GM18498 (cell line): ENCODE results near the gene PTTG1IP.

Experiments
- ATAC-seq: cut with Tn5 transposase; IDR thresholded peaks from one replicate; pipeline ENCODE4 v1.9.1; 2021; ENCODE audit warnings: mild to moderate bottlenecking, moderate library complexity; ENCODE audit not compliant: unreplicated experiment

PTTG1IP gene

DNA sequence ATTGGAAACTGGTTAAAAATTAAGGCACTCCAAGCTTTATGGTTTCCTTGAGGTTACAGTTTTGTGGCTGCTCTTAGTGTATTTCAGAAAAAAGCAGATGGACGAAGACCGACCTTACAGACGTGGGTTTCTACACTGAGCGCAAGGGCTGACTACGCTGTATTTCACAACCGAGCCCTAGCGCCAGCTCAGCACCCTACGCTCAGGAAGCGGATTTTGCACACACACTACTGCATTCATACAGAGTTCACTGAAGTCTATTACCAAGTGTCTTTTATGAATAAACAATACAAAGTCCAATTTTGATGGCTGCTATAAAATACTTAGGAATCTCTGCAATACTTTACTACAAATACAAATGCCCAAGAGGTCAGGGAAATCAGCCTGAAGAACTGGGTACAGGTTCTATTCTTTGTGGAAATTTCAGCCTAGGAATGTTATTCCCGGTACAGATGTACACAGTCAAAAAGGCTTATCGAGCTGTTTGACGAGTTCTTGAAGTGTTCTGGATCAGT is 23.8 kb downstream of the PTTG1IP start:
- ATAC-seq, result no peak

DNA sequence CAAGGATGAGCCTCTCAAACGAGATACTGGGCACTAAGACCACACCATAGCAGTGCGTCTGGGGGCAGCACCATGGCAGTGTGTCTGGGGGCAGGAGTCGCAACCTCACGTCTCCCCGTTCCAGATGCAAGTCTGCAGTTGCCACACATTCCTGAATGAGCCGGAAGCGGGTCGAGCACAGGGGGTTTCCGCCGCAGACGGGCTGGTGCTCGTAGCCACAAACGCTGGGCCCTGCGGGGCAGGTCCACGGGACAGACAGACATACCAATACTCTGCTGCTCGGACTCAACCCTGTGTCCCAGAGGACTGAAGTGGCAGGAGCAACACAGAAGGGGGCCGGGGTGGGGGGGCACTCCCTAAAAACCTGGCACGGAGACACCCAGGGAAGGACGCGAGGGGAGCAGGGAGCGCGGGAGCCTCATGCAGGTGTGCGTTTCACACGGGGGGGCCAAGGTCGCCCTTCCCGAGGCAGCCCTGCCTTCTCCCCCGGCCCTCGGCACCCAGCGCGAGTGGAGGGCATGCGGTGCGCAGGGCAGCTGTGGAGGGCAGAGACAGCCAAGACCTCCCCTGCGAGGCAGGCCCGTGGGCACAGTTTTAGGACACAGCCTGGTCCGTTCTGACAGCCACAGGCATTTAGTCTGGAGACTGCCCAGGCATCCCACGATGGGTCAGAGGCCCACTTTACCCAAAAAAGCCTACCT is 24.5 kb downstream of the PTTG1IP start:
- no peak for ATAC-seq

DNA sequence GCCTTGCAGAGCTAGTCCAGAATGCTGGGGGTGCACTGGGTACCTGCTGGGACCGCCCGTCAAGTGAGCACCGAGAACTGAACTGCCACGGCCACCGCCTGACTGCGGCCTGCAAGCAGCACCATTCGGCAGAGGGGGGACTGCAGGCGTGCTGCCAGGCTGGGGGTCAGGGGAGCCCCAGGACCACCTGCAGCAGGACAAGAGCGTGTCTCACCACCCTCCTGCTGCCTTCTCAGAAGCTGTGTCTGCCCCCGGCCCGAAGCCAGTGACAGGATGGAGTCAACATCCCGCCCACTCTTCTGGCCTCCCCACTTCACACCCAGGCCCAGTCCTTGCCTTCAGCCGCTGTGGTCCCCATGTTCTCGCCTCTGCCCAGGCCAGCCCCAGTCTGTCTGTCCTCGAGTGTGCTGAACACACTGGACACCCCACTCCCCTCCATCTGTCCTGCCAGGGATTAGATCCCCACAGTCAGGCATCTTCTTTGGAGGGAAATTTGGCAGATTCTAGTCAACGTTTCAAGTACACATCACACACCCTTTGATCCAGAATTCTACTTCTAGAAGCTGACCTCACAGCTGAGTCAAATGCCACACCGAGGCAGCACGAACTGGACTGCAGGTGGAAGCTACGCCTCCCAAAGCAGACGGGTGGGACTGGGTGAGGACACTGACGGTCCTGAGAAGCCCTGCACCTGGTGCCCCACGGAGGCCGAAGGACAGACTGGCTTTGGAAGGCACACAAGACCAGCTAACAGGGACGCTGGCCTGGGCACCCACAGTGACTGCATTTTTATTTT is 26.0 kb downstream of the PTTG1IP start:
- no peak for ATAC-seq

DNA sequence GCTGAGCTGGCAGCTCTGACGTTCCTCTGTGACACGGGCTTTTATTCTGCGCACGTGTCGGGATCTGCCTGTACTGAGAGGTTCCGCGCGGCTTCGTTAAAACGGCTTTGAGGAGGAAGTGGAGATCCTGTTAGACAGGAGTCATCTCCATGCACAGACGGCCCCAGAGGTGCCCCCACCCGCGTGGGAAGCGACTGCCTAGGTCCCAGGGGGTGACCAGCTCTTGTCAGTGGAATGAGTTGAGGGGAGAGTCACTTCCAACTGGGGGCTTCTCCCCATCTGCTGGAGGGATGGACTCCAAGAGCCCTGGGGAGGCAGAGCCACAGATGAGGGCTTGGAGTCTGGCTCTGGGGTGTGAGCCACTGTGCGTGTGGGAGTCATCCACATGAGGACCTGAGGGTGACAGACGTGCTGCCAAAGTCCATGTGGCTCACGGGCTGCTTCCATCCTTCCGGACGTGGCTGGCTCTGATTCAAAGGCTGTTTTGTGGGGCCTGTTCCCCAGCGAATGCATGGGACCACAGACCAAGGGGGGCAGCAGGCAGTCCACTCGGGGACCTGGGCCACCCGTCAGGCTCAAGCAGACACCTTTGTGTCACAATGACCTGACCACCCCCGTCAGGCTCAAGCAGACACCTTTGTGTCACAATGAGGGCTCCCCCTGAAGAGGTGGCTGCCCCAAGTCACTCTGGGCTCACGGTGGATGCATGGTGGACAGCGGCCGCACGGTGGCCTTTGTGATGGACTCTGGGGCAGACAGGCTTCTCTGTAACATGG is 26.8 kb downstream of the PTTG1IP start:
- no peak for ATAC-seq

DNA sequence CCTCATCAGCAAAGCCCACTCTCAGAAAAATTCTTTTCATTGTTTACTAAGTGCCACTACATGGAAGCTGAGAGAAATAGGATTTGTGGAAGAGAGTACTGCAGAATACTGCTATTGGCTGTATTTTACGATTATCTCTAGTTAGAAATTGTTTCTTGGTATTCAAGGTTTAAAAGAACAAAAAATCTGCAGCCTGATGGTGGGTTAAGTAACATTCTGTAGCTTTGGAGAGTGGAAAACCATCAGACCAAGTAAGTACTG is 27.3 kb downstream of the PTTG1IP start:
- ATAC-seq, result no peak

DNA sequence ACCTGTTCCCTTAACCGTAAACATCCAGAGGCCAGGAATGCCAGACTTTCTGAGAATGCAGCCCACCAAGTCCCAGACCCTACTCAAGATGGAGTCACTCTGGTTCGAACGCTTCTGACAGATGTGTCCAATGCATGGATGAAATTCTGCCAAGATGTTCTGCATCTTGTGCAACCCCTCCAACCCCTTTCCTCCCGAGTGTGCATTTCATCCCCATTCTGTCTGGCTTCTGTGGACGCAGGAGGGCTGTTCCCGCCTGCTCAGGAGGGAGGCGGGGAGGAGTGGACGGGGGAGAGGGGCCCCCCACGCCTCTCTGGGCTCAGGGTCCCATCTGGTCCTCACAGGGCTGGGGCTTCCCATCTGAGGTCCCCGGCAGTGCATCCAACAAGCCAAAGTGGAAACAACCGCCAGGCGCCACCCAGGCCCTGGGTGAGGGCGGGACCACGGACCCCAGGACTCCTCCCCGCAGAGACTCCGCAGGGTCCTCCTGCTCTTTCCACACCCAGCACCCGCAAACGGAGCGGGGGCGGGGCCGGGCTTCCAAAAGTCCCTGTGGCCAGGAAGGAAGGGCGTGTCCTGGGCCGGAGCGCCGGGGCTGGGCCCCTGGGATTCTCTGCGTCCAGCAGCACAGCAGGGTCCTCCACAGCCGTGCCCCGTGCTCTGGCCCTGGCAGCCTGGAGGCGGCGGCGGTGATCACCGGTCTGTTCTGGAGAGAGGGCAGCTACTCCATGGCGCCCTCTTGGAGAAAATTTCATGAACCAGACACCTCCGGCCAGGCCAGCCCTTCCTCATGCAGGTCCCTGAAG is 27.9 kb downstream of the PTTG1IP start:
- ATAC-seq, result peak; percentile 54

DNA sequence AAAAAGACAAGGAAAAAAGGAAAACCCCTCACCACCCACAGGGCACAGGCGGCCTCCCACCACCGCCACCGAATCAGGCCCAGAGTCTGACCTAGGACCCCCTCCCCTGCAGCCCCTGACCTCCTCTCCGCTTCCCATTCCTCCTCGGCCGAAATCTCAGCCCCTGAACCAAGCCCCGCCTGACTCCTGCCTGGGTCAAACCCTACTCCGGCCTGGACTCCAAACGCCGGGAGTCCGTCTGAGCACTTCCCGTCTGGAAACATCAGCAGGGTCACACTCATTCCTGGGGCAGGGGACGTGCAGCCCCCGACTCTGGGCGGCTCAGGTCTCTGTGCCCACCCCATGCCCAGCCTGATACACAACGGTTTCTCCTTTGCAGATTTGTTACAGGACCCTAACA is 29.2 kb downstream of the PTTG1IP start:
- ATAC-seq, result no peak

DNA sequence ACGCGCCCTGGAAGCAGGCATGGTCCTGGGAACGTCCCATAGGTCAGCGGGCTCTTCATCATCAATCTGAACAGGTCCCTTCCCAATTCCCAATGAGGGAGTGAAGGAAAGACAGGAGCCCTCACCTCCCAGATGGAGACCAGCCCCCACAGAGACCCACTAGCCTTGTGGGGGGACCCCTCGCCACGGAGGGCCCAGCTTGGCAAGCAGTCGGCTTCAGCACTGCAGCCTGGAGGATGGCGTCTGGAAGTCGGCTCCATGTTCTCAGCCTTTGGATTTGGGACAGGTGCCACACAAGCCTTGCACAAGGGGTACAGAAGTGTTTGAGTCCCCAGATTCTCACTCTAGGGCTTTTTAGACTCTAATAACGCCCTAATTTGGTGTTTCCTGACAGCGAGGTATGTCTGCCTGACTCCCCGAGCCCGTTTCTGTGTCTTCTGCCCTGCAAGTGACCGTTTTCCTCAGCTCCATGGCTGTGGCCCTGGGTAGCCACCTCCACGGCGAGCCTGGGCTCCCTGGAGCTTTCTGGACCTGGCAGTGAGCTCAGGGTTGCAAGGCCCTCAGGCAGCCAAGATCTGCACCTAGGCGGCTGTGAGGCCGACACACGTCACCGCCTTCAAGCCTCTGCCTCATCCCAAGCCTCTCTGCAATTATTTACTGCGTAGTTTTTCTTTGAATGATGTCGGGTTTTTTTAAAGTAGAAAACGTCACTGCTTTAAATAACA is 30.6 kb downstream of the PTTG1IP start:
- no peak for ATAC-seq

DNA sequence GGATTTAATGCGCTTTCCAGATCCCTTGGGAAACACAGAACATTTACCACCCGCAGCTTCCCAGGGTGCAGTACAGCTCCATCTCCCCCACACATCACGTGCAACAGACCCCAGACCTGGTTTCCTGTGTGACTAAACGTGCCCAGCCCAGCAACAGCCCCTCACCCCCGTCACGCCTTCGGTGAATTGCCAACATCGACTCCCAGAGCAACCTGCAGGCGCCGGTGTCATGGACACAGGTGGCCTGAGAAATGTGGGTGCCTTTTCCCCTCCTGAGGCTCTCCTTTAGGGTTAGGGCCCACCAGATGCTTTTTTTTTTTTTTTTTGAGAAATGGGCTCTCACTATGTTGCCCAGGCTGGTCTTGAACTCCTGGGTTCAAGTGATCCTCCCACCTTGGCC is 31.4 kb downstream of the PTTG1IP start:
- no peak for ATAC-seq

DNA sequence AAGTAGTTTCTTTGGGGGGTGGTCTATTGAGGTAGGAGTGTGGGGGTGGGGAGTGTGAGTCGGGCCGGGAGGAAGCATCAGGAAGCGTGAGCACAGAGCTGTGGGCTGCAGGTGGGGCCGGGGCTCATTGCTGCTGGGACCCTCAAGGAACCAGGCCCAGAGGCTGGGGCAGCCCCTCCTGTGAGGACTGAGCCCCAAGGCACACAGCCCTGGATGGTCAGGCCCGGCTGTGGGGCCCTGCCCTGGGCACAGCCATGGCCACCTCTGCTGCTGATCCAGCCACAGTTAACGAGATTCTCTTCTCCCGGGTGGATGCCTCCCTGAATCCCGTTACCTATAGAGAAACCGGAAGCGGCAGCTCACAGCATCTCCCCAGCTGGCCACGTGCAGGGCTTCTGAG is 32.7 kb downstream of the PTTG1IP start:
- ATAC-seq, result no peak

DNA sequence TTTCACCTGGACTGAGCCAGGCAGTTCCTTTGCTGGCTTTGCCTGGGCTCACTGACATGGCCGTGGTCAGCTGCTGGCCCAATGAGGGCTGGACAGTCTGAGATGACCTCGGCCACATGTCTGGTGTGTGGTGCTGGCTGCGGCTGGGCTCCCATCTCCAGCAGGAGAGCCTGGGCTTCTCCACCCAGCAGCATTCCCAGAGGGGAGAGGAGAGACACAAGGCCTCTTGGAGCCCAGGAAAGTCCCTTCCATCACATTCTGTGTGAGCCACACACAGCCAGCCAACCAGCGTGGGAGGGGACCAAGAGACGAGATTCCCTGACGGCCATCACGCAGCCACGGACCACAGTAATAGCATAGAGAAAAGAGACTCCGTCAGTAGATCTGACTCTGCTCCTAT is 34.5 kb downstream of the PTTG1IP start:
- ATAC-seq, result no peak

DNA sequence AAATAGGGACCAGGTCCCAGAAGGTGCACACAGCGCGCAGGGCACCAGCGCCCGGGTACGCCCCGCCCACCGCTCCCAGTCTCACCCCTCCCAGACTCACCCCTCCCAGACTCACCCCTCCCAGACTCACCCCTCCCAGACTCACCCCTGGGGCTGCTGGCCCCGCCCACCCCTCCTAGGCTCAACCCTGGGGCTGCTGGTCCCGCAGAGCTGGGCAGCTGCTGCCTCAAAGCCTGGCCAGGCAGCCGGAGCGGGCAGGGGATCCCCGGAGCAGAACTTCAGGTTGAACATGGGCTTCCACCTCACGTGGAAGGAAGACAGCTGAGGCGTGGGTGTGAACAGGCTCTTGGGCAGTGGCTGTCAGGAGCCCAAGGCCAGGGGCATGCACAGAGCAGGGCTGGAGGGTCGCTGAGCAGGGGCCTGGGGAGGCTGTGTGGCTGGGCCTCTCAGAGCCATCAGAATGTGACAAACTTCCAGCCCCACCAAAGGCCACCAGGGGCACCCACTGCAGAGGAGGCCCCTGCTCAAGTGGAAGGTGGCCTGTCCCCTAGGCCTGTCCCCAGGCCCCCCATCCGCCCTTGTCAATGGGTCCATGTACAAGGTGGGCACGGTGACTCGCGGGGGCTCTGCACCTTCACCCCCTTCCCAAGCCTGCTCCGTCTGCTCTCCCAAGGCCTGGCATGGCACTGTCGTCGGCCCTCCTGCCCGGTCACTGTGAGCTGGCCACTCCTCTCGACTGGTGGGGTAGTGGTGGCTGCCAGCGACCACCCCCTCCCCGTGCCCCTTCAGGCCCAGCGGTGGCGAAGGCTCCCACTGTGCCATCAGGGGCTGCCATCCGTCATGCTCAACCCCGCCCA is 35.2 kb downstream of the PTTG1IP start:
- no peak for ATAC-seq

DNA sequence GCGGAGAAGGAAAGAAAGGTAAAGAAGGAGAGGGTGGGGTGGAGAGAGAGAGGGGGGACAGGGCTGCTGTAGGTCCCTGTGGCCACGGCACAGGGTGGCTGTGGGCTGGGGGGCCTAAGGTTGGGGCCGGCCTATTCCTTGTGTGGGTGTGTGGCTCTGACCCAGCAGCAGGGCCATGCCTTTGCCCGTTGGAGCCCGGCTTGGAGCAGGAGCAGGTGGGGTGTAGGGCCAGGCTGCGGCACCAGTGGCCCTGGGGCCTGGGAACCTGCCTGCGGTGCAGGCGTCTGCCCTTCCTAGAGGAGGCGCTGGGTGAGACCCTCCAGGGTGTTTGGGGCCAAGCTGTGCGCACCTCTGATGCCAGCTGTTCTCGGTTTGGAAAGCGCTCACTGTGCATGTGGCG is 36.0 kb downstream of the PTTG1IP start:
- ATAC-seq, result no peak

DNA sequence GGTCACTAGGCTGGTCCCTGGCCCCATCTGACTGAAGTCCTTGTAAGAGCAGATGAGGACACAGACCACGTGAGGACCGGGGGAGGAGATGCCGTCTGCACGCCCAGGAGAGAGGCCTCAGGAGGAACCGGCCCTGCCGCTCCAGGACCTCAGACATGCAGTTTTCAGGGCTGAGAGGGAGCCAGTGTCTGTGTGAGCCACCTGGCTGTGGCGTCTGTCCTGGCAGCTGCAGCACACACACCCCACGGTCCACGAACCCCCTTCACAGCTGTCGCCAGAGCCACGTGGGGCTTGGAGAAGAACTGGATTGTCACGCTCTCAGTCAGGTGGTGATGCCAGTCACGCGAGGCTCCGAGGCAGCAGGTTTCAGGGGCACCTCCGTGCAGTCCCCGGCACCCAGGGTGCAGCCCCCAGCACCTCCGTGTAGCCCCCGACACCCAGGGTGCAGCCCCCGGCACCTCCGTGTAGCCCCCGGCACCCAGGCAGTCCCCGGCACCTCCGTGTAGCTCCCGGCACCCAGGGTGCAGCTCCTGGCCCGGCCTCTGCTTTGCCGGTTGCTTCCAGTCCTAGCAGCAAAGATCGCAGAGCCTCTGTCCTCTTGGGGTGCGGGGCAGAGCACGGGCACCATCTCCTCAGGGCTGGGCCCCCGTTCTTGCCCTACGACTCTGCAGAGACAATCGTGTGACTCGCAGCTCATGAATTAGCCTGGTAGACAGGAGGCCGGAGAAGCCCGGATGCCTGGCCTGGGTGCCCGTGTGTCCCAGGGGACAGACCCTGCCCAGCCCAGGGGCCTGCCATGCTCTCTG is 36.6 kb downstream of the PTTG1IP start:
- ATAC-seq, result no peak

DNA sequence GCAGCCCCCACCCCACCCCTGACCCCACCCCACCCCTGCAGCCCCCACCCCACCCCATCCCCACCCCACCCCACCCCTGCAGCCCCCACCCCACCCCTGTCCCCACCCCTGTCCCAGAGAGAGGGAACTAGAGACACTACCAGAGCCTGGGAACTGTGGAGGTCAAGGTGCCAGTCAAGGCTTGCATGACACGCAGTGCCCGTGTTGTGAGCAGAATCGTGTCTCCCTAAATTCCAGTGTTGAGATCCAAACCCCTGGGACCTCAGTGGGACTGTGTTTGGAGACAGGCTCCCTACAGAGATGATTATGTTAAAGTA is 37.2 kb downstream of the PTTG1IP start:
- no peak for ATAC-seq

DNA sequence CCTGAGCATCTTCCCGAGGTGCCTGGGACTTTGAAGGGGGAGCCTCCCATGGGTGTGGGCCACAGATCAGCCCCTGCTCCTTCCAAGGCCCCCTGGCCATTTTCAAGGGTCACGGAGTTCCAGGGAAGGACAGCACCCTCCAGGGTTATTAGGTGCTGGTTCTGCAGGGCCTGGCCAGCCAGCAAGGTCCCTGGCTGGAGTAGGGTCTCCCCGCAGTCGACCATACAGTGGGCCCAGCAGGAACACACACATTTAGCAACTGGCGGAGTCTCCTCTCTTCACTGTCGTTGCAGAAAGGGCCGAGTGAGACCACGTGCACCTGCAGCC is 37.9 kb downstream of the PTTG1IP start:
- no peak for ATAC-seq

DNA sequence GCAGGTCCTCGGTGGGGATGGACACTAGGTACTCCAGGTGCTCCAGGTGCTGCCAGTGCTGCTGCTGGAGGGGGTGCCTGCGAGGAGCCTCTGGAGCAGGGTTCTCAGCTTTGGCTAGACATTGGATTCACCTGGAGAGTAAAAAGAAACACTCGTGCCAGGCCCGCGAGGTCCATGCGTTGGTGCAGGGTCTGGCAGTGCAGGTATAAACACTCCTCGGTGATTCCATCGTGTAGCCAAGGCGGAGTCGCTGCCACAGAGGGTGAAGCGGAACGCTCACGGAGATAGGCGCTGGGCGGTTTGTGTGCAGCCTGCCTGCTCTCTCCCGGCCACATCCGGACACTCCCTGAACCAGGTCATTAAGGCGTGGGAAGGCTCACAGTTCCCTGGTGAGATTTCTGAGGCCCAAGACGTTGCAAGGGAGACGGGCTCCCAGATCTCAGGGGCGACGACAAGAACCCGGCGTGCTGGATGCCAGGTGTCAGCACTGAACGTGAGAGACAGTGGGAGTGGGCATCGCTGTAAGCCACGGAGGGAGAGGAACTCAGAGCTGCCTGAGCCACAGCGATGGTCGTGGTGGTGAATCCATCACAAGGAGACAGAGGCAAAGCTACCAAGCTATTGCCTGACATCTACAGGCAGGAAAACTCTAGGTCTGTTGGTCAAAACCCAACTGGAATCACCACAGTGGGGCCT is 38.4 kb downstream of the PTTG1IP start:
- no peak for ATAC-seq

DNA sequence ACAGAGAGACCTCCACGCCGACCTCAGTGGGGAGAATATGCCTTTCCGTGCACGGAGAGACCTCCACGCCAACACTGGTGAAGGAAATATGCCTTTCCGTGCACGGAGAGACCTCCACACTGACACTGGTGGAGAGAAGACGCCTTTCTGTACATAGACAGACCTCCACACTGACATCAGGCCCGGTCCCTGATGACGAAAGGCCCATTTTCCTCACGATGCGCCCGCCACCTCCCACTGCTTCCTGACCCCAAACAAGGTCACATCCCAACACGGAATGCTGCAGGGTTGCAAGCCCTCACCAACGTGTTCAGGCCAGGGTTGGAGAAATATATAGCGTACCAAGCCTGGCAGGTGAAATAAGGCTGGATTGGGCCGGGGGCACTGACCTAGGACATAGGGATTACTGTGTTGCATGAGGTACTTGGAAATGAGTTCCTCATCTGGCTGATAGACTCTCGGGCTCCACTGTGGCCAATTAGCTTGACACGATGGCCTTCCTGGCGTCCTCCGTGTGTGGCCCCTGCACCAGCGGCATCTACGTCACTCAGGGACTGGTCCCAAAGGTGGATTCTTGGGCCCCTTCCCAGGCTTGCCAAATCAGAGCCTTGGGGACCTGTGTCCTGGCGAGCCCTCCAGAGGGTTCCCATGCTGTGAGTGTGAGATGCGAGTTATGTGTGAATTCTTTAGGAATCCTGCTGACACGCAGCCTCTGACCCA is 39.1 kb downstream of the PTTG1IP start:
- no peak for ATAC-seq
